Pancreas (tissue), 10 donors: ENCODE data around the gene SAAL1. TPM values are rescaled to one million over a fixed set of nuclear protein-coding genes. Genes with fewer than 3 reads are reported as not detected.
A peak's percentile ranks its signal among the peaks of the same experiment; 100 is the strongest.

Experiments used
- ATAC-seq, 4 donors: fragments of 200-7000 bp; cut with Tn5 transposase; one replicate each; pipeline versions ENCODE4 v1.8.0 to v1.9.1; 2020; ENCODE audit warnings: mild to moderate bottlenecking in 4 of 4, moderate library complexity in 4 of 4
- DNase-seq, 6 donors: peaks; one replicate each; pipeline ENCODE4 v3.0.0-alpha.2; 2020
- FAIRE-seq: peaks from 2 replicates; lab custom pipeline; 2012; peaks lifted over from hg19 to GRCh38; lab: Jason Lieb, UNC
- H3K27ac ChIP-seq, 4 donors: fragments of 200-600 bp; sonication (generic); 1 replicate in 3 of 4; 2 replicates in 1 of 4; pipeline versions ENCODE4 v1.5.0 to v1.8.0; 2020
- H3K27me3 ChIP-seq, 4 donors: fragments of 200-600 bp; one replicate each; pipeline ENCODE4 v1.8.0; 2021
- H3K36me3 ChIP-seq, 3 donors: fragments of 200-600 bp; sonication (generic) in 1 of 3; one replicate each; pipeline versions ENCODE4 v1.5.0 to v1.8.0; 2020 to 2021
- H3K4me1 ChIP-seq, 3 donors: fragments of 200-600 bp; one replicate each; pipeline ENCODE4 v1.8.0; 2021
- H3K4me3 ChIP-seq, 4 donors: fragments of 200-600 bp; sonication (generic) in 2 of 4; one replicate each; pipeline versions ENCODE4 v1.5.0 to v1.8.0; 2020 to 2021
- H3K9me3 ChIP-seq, 4 donors: fragments of 200-600 bp; one replicate each; pipeline ENCODE4 v1.8.0; 2021
- CTCF ChIP-seq, 4 donors: fragments of 200-600 bp; sonication (generic) in 3 of 4; IDR thresholded peaks; one replicate each; pipeline versions ENCODE4 v1.5.0 to v1.8.0; 2021; ENCODE audit warnings: antibody characterized with exemption in 4 of 4
- WGBS, 2 donors: extraction: QIAGEN DNeasy Blood & Tissue Kit; methylation state at CpG; one replicate each; pipeline ENCODE4 v1.1.7; 2013; 5-methylcytosine and 5-hydroxymethylcytosine counted together
- intact Hi-C, 3 donors: fragments of 100-400 bp; cut with DNase I; formaldehyde crosslinking; loops; one replicate each; pipeline versions ENCODE4 v1.11.1 to v1.14.2; 2022
- polyA plus RNA-seq, 2 donors: library from polyadenylated mRNA; stranded (reverse); fragments of 200-250 nt; gene quantifications; one replicate each; pipeline ENCODE4 v1.2.3, GENCODE V29; 2013
- total RNA-seq, 6 donors: library from RNA; stranded (reverse); fragmentation: NEBNext Ultra II Directional in 4 of 6; extraction: Animal tissue kit (Norgen Biotek cat#: 25700) in 4 of 6; gene quantifications; one replicate each; pipeline versions ENCODE4 v1.2.1 to v1.2.4, GENCODE V29; 2021 to 2023
- donor health status: healthy with polysubstance abuse.
- donor health status: DM: no; HTN: no; CAD: no; lungs with moderate emphysema.
- donor health status: DM: no; HTN: no; CAD: no.
- donor health status: control.
- donor health status: control.
- donor health status: Bipolar disorder and iron deficiency.
- donor health status: DM: yes; HTN: yes; CAD: no.
- donor health status: DM: no; HTN: no; CAD: no.
- donor health status: DM: no; HTN: no; CAD: no.
- donor health status: DM: yes; HTN: yes; CAD: no.

SAAL1 gene
- total and polyA plus RNA-seq, 8 donors = 4.6 to 8.8 (median 5.8) TPM

GRCh38 chr11:18056561-18057181 is 49.2 kb downstream of the SAAL1 start:
- ATAC-seq (no peak), DNase-seq (no peak), FAIRE-seq (no peak)
- Histone ChIP-seq H3K9me3 (no peaks in the 10 kb centered on the region), H3K36me3 (no peaks in the 10 kb centered on the region), H3K27ac (no peak overlapping the region), H3K4me3 (no peak overlapping the region), H3K27me3 (no peaks in the 10 kb centered on the region), H3K4me1 (no peaks in the 10 kb centered on the region)
- intact Hi-C loops = no loop called here
- TF ChIP-seq CTCF (IDR thresholded peaks at IDR 0.05) = no peak
- 88 to 100% methylated on average over 1 of the region's 1 CpG for WGBS, 2 donors

GRCh38 chr11:18054511-18055103 is 51.3 kb downstream of the SAAL1 start:
- DNase-seq (no peak), FAIRE-seq (no peak), ATAC-seq (no peak)
- intact Hi-C loops = no loop called here
- TF ChIP-seq CTCF (IDR thresholded peaks at IDR 0.05) = no peak
- no peaks in the 10 kb centered on the region for H3K36me3 ChIP-seq
- H3K9me3 ChIP-seq = no peaks in the 10 kb centered on the region
- H3K27me3 ChIP-seq = no peaks in the 10 kb centered on the region
- H3K4me3 ChIP-seq = no peak overlapping the region
- WGBS, 2 donors = 88 to 91% methylated on average over 10 of the region's 10 CpGs
- no peak overlapping the region for H3K27ac ChIP-seq
- H3K4me1 ChIP-seq = no peaks in the 10 kb centered on the region

GRCh38 chr11:18050848-18051247 is 55.0 kb downstream of the SAAL1 start:
- Histone ChIP-seq H3K27me3 (peaks cover 0 to 3% (median 0%) of the 10 kb centered on the region in 4 donors), H3K36me3 (no peaks in the 10 kb centered on the region), H3K4me3 (no peak overlapping the region), H3K27ac (no peak overlapping the region), H3K4me1 (no peaks in the 10 kb centered on the region), H3K9me3 (no peaks in the 10 kb centered on the region)
- intact Hi-C loops = no loop called here
- DNase-seq (no peak), FAIRE-seq (no peak), ATAC-seq (no peak)
- 26 to 29% methylated on average over 2 of the region's 2 CpGs for WGBS, 2 donors
- TF ChIP-seq CTCF (IDR thresholded peaks at IDR 0.05) = no peak

GRCh38 chr11:18046116-18046777 is 59.6 kb downstream of the SAAL1 start, which contains the start of gene TPH1:
Gene TPH1, minus strand, starts transcription at chr11:18046269. Its CDS starts 5,507 bp downstream, at chr11:18040762.
- Histone ChIP-seq H3K9me3 (no peaks in the 10 kb centered on the region), H3K36me3 (no peaks in the 10 kb centered on the region), H3K27me3 (peaks cover 0 to 3% (median 0%) of the 10 kb centered on the region in 4 donors), H3K4me3 (peak within 1 kb of the TSS in 1 of 4 donors; percentile 5), H3K4me1 (no peaks in the 10 kb centered on the region), H3K27ac (no peak within 1 kb of the TSS)
- DNase-seq = peak; percentile 40 to 83 (median 58)
- TF ChIP-seq CTCF (IDR thresholded peaks at IDR 0.05) = no peak
- ATAC-seq = peak; percentile 87 to 98 (median 93)
- FAIRE-seq = no peak
- 5 to 6% methylated on average over 36 of the region's 36 CpGs for WGBS, 2 donors
- intact Hi-C loops = no loop called here
